Chondrocyte (in vitro differentiated cells): ENCODE measurements around the gene TMEM98. TPM values are rescaled to one million over a fixed set of nuclear protein-coding genes. Genes with fewer than 3 reads are reported as not detected.

Source experiments
- DNase-seq: peaks from one replicate; pipeline ENCODE4 v3.0.0; 2021; ENCODE audit warnings: mixed read lengths, low spot score
- H3K27ac Mint-ChIP-seq: one replicate; pipeline ENCODE4 v1.8.0; 2021; ENCODE audit warnings: mild to moderate bottlenecking, moderate library complexity, mixed read lengths; ENCODE audit not compliant: unreplicated experiment
- H3K27me3 Mint-ChIP-seq: 2 replicates; pipeline ENCODE4 v1.8.0; 2021; ENCODE audit warnings: low read depth, mixed read lengths
- H3K36me3 Mint-ChIP-seq: 2 replicates; pipeline ENCODE4 v1.8.0; 2021; ENCODE audit warnings: low read depth, mixed read lengths
- H3K4me1 Mint-ChIP-seq: 2 replicates; pipeline ENCODE4 v1.8.0; 2021; ENCODE audit warnings: low read depth, mild to moderate bottlenecking, mixed read lengths
- H3K4me3 Mint-ChIP-seq: one replicate; pipeline ENCODE4 v1.8.0; 2021; ENCODE audit warnings: mild to moderate bottlenecking, moderate library complexity, mixed read lengths; ENCODE audit not compliant: unreplicated experiment
- H3K9me3 Mint-ChIP-seq: 2 replicates; pipeline ENCODE4 v1.8.0; 2021; ENCODE audit warnings: low read depth, mixed read lengths
- CTCF ChIP-seq: fragments of 200-600 bp; sonication (generic); IDR thresholded peaks from 2 replicates; pipeline ENCODE4 v1.5.0; 2021; ENCODE audit warnings: antibody characterized with exemption, mild to moderate bottlenecking, moderate library complexity
- total RNA-seq: library from RNA; stranded (reverse); gene quantifications from 3 replicates; pipeline ENCODE4 v1.2.1, GENCODE V29; 2021

Gene TMEM98
- total RNA-seq, 1 donor from 2014 or later: 68.8 TPM

- no peaks in the 10 kb centered on the region for H3K4me1 Mint-ChIP-seq
- H3K27me3 Mint-ChIP-seq: peaks cover 21% of the 10 kb centered on the region
- peaks cover 17% of the 10 kb centered on the region for H3K9me3 Mint-ChIP-seq
- DNase-seq: no peak
- peaks cover 3% of the 10 kb centered on the region for H3K36me3 Mint-ChIP-seq
- TF ChIP-seq CTCF: no peak
- no peak overlapping the region for H3K4me3 Mint-ChIP-seq
- H3K27ac Mint-ChIP-seq: no peak overlapping the region
These were observed 60.6 kb downstream of the TMEM98 start for GRCh38 chr17:32988481-32989101.

- Mint-ChIP-seq H3K4me3 (no peak overlapping the region), H3K27me3 (peaks cover 8% of the 10 kb centered on the region), H3K36me3 (peaks cover 2% of the 10 kb centered on the region), H3K4me1 (no peaks in the 10 kb centered on the region), H3K27ac (no peak overlapping the region), H3K9me3 (peaks cover 17% of the 10 kb centered on the region)
- no peak for DNase-seq
- no peak for TF ChIP-seq CTCF
These were observed 64.5 kb downstream of the TMEM98 start for GRCh38 chr17:32992321-32993033.

- Mint-ChIP-seq H3K9me3 (peaks cover 4% of the 10 kb centered on the region), H3K36me3 (no peaks in the 10 kb centered on the region), H3K4me1 (peaks cover 8% of the 10 kb centered on the region), H3K4me3 (no peak overlapping the region), H3K27ac (no peak overlapping the region), H3K27me3 (peaks cover 8% of the 10 kb centered on the region)
- DNase-seq: no peak
- no peak for TF ChIP-seq CTCF
These were observed 66.0 kb downstream of the TMEM98 start for GRCh38 chr17:32993977-32994376.

Other genes starting within 250 kb of the TMEM98 start
- gene MYO1D, start 51.0 kb upstream of the TMEM98 start, total RNA-seq: 96.5 to 113 TPM (median 107 TPM) in 3 replicates
- not detected in 3 replicates for gene SPACA3, start 63.7 kb downstream of the TMEM98 start, total RNA-seq